Measurements from ENCODE around the gene UBAP1L. TPM values are rescaled to one million over a fixed set of nuclear protein-coding genes. Genes with fewer than 3 reads are reported as not detected.
A peak's percentile ranks its signal among the peaks of the same experiment; 100 is the strongest.

The UBAP1L gene
- polyA plus RNA-seq, 1 experiment = 1.0 TPM

DNA sequence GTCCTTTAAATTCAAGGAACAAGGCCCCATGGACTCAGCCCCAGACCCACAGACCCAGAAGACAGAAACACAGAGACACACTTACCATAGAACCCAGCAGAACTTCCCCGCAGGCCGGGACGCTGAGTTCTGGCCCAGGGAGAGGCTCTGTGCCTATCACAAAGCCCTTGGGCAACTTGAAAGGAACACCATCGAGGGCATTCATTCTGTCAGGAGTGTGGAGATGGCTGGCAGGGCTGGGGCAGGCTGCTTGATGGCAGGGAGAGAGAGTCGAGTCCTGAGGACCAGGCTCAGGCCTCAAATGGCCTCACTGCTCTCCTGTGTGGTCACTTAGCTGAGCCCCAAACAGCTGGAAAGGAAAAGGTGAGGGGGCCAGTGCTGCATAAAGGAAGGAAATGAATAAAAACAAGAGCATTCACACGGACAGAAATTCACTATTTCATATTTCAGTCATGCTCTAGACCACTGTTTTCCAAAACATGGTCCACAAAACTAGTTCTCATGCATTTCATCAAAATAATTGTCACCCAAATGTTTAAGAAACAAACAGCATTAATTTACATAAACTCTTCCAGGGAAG, 8.9 kb downstream of the UBAP1L start:
- ChIA-PET POLR2A (no interaction called here), CTCF (interaction anchor here (0.8 to 1.2 kb wide), 2 partner anchors 19 to 21 kb away, joined by 3 read pairs; no protein-coding TSS in a partner anchor)
- no peaks in the 10 kb centered on the region for H3K27me3 ChIP-seq (ENCODE audit: control insufficient read depth, insufficient read depth, low read length)
- no peak overlapping the region for H3K4me3 ChIP-seq (ENCODE audit: low read depth, low read length)
- TF ChIP-seq, protein P1, sequence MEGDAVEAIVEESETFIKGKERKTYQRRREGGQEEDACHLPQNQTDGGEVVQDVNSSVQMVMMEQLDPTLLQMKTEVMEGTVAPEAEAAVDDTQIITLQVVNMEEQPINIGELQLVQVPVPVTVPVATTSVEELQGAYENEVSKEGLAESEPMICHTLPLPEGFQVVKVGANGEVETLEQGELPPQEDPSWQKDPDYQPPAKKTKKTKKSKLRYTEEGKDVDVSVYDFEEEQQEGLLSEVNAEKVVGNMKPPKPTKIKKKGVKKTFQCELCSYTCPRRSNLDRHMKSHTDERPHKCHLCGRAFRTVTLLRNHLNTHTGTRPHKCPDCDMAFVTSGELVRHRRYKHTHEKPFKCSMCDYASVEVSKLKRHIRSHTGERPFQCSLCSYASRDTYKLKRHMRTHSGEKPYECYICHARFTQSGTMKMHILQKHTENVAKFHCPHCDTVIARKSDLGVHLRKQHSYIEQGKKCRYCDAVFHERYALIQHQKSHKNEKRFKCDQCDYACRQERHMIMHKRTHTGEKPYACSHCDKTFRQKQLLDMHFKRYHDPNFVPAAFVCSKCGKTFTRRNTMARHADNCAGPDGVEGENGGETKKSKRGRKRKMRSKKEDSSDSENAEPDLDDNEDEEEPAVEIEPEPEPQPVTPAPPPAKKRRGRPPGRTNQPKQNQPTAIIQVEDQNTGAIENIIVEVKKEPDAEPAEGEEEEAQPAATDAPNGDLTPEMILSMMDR (IDR thresholded peaks at IDR 0.05; ENCODE audit: insufficient read depth, low read depth, low read length) = no peak
- DNase-seq (ENCODE audit: low read depth) = no peak
- peaks cover 9% of the 10 kb centered on the region for H3K36me3 ChIP-seq (ENCODE audit: control insufficient read depth, insufficient read depth, low read length)

DNA sequence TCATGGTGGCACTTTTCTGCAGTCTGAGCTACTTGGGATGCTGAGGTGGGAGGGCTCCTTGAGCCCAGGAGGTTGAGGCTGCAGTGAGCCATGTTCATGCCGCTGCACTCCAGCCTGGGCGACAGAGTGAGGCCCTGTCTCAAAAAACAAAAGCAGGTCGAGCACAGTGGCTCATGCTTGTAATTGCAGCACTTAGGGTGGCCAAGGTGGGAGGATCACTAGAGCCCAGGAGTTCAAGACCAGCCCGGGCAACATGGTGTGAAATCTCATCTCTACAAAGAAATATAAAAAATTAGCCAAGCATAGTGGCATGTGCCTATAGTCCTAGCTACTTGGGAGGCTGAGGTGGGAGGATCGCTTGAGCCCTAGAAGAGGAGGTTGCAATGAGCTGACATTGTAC, 10.0 kb downstream of the UBAP1L start:
- no peak for DNase-seq (ENCODE audit: low read depth)
- TF ChIP-seq, protein P1 (IDR thresholded peaks at IDR 0.05; ENCODE audit: insufficient read depth, low read depth, low read length) = no peak
- H3K4me3 ChIP-seq (ENCODE audit: low read depth, low read length) = no peak overlapping the region
- no peaks in the 10 kb centered on the region for H3K27me3 ChIP-seq (ENCODE audit: control insufficient read depth, insufficient read depth, low read length)
- POLR2A ChIA-PET = no interaction called here
- peaks cover 15% of the 10 kb centered on the region for H3K36me3 ChIP-seq (ENCODE audit: control insufficient read depth, insufficient read depth, low read length)
- CTCF ChIA-PET = interaction anchor here (0.8 kb wide), 2 partner anchors 50 to 70 kb away, joined by 3 read pairs; no protein-coding TSS in a partner anchor

DNA sequence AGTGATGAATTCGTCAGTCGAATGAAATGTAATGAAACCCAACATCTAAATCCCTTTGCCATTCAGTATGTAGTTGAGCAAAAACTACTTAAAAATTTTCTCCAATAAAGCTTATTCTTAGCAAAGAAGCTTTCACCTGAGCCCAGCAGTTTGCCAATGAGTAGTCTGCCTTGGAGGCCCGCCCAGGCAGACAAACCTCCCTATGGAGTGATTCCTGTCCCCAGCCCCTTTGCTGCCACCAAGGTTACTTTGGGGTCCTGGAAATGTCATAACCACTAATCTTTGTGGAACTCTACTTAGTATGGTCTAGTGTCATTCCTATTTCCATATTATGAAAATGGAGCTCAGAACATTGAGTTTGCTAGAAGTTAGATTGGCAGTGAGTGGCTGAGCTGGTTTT, 12.1 kb downstream of the UBAP1L start:
- no peak overlapping the region for H3K4me3 ChIP-seq (ENCODE audit: low read depth, low read length)
- POLR2A ChIA-PET = no interaction called here
- peaks cover 18% of the 10 kb centered on the region for H3K36me3 ChIP-seq (ENCODE audit: control insufficient read depth, insufficient read depth, low read length)
- CTCF ChIA-PET = interaction anchor here (0.6 to 5.6 kb wide), 5 partner anchors 18 to 69 kb away, joined by 4 to 70 read pairs (median 4); no protein-coding TSS in a partner anchor
- DNase-seq (ENCODE audit: low read depth) = no peak
- TF ChIP-seq, protein P1 (IDR thresholded peaks at IDR 0.05; ENCODE audit: insufficient read depth, low read depth, low read length) = no peak
- no peaks in the 10 kb centered on the region for H3K27me3 ChIP-seq (ENCODE audit: control insufficient read depth, insufficient read depth, low read length)

DNA sequence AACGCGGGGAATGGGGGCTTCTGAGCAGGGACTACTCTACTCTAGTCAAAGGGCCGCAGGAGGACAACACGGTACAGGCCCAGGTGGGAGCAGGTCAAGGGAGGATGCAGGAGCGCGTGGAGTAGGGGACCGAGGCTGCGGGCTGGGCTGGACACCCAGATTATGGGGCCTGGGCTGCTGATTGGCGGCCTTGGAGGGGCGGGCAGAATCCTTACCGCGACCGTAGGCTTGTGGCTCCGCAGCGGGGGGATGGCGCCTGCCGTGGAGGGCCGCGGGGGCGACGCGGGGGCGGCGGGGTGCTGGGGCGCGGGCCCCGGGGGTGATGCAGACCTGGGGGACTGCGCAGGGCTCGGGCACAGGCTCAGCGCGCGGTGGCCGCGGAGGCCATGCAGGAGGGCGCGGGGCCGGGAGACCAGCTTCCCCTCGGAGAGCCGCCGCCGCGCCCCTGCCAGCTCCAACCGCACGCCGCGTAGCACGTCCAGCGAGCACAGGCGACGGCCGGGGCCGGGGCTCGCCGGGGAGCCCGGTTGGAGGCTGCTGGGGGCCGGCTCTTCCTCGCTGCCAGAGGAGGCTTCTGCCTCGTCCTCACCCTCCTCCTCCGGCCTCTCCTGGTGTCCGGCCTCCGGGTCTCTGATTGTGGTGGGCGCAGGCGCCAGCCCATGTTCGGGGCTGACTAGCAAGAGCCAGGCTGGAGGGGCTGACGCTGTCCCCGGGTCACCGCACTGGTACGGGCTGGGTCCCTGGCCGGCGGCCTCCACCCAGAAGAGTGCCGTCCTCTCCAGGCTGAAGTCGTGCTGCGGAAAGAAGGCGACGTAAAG, 12.9 kb downstream of the UBAP1L start:
- ChIA-PET POLR2A (no interaction called here), CTCF (interaction anchor here (0.6 to 5.6 kb wide), 27 partner anchors 9 to 459 kb away, joined by 3 to 70 read pairs (median 4); partner anchors contain the start of genes KBTBD13 and UBAP1L)
- peaks cover 19% of the 10 kb centered on the region for H3K36me3 ChIP-seq (ENCODE audit: control insufficient read depth, insufficient read depth, low read length)
- no peaks in the 10 kb centered on the region for H3K27me3 ChIP-seq (ENCODE audit: control insufficient read depth, insufficient read depth, low read length)
- no peak overlapping the region for H3K4me3 ChIP-seq (ENCODE audit: low read depth, low read length)
- TF ChIP-seq, protein P1 (IDR thresholded peaks at IDR 0.05; ENCODE audit: insufficient read depth, low read depth, low read length) = no peak
- DNase-seq (ENCODE audit: low read depth) = no peak

- H3K4me3 ChIP-seq (ENCODE audit: low read depth, low read length) = no peak overlapping the region
- ChIA-PET POLR2A (no interaction called here), CTCF (interaction anchor here (0.6 to 5.6 kb wide), 25 partner anchors 9 to 460 kb away, joined by 3 to 70 read pairs (median 4); partner anchors contain the start of genes KBTBD13 and UBAP1L)
- no peak for DNase-seq (ENCODE audit: low read depth)
- TF ChIP-seq, protein P1 (IDR thresholded peaks at IDR 0.05; ENCODE audit: insufficient read depth, low read depth, low read length) = peak; percentile 85
- peaks cover 19% of the 10 kb centered on the region for H3K36me3 ChIP-seq (ENCODE audit: control insufficient read depth, insufficient read depth, low read length)
- no peaks in the 10 kb centered on the region for H3K27me3 ChIP-seq (ENCODE audit: control insufficient read depth, insufficient read depth, low read length)
Observed at GRCh38 chr15:65101411-65101890, 13.5 kb downstream of the UBAP1L start.

Data from BJ (cell line).